CD14-positive monocyte (primary cell): ENCODE measurements around the gene PTPRE. TPM values are rescaled to one million over a fixed set of nuclear protein-coding genes. Genes with fewer than 3 reads are reported as not detected.
A peak's percentile ranks its signal among the peaks of the same experiment; 100 is the strongest.

Experiments
- DNase-seq, 3 donors: peaks; one replicate each; pipeline ENCODE4 v3.0.0-alpha.2; 2011 to 2022
- H2AFZ ChIP-seq: 2 replicates; pipeline ENCODE4 v1.6.0; 2012; ENCODE audit warnings: mild to moderate bottlenecking, low read depth, low read length, inconsistent platforms; ENCODE audit not compliant: insufficient read depth, poor library complexity, severe bottlenecking
- H3K27ac ChIP-seq, 2 donors: 1 replicate in 1 of 2; 2 replicates in 1 of 2; pipeline ENCODE4 v1.5.1; 2012 to 2013; ENCODE audit warnings: low read length in 2 of 2, control low read depth in 1 of 2, inconsistent platforms in 1 of 2, low read depth in 1 of 2, mild to moderate bottlenecking in 1 of 2
- H3K27me3 ChIP-seq, 2 donors: one replicate each; pipeline versions ENCODE4 v1.6.0 to v1.6.1; 2011 to 2013; ENCODE audit warnings: low read length in 2 of 2; ENCODE audit not compliant: control insufficient read depth in 2 of 2, insufficient read depth in 2 of 2
- H3K36me3 ChIP-seq, 2 donors: replicated peaks in 1 of 2; 1 replicate in 1 of 2; 2 replicates in 1 of 2; pipeline versions ENCODE4 v1.5.1 to v1.6.1; 2012 to 2013; ENCODE audit warnings: low read length in 2 of 2, control low read depth in 1 of 2, inconsistent platforms in 1 of 2, mild to moderate bottlenecking in 1 of 2; ENCODE audit not compliant: insufficient read depth in 2 of 2, control insufficient read depth in 1 of 2
- H3K4me1 ChIP-seq, 2 donors: 1 replicate in 1 of 2; 2 replicates in 1 of 2; pipeline versions ENCODE4 v1.5.1 to v1.6.1; 2012 to 2013; ENCODE audit warnings: low read length in 2 of 2, control low read depth in 1 of 2, inconsistent platforms in 1 of 2, mild to moderate bottlenecking in 1 of 2, moderate library complexity in 1 of 2; ENCODE audit not compliant: insufficient read depth in 2 of 2, control insufficient read depth in 1 of 2
- H3K4me2 ChIP-seq: replicated peaks from 2 replicates; pipeline ENCODE3; 2012; ENCODE audit warnings: low read length, moderate library complexity, mild to moderate bottlenecking; ENCODE audit not compliant: poor library complexity, severe bottlenecking; ENCODE audit errors: extremely low read depth
- H3K4me3 ChIP-seq, 3 experiments: fragments of 200-600 bp in 1 of 3; sonication (generic) in 1 of 3; replicated peaks in 1 of 3; 1 replicate in 2 of 3; 2 replicates in 1 of 3; pipeline ENCODE4 v1.5.1; 2011 to 2013; ENCODE audit warnings: low read length in 3 of 3, mild to moderate bottlenecking in 3 of 3, control low read depth in 2 of 3, low read depth in 2 of 3, inconsistent platforms in 1 of 3, moderate library complexity in 1 of 3
- H3K79me2 ChIP-seq: 2 replicates; pipeline ENCODE4 v1.6.0; 2012; ENCODE audit warnings: mild to moderate bottlenecking, control low read depth, inconsistent platforms, low read length, moderate library complexity; ENCODE audit not compliant: insufficient read depth
- H3K9ac ChIP-seq: 2 replicates; pipeline ENCODE4 v1.6.0; 2017; ENCODE audit warnings: low read length, mild to moderate bottlenecking; ENCODE audit not compliant: insufficient read depth, poor library complexity, severe bottlenecking
- H3K9me3 ChIP-seq, 2 donors: replicated peaks in 1 of 2; 1 replicate in 1 of 2; 2 replicates in 1 of 2; pipeline versions ENCODE4 v1.5.1 to v1.6.1; 2012 to 2013; ENCODE audit warnings: low read length in 2 of 2, control low read depth in 1 of 2; ENCODE audit not compliant: control insufficient read depth in 1 of 2, insufficient read depth in 1 of 2
- H4K20me1 ChIP-seq: 2 replicates; pipeline ENCODE4 v1.6.0; 2012; ENCODE audit warnings: mild to moderate bottlenecking, low read length, control low read depth, moderate library complexity; ENCODE audit not compliant: insufficient read depth
- H3K27ac Mint-ChIP-seq, 7 donors: one replicate each; pipeline ENCODE4 v1.8.0; 2020; ENCODE audit warnings: mild to moderate bottlenecking in 7 of 7, mixed read lengths in 7 of 7, moderate library complexity in 6 of 7, inconsistent platforms in 2 of 7
- H3K27me3 Mint-ChIP-seq, 3 donors: one replicate each; pipeline ENCODE4 v1.8.0; 2021 to 2022; ENCODE audit warnings: low read depth in 3 of 3, mild to moderate bottlenecking in 3 of 3, mixed read lengths in 3 of 3, moderate library complexity in 3 of 3, inconsistent platforms in 1 of 3
- H3K36me3 Mint-ChIP-seq, 2 donors: one replicate each; pipeline ENCODE4 v1.8.0; 2020; ENCODE audit warnings: mixed read lengths in 2 of 2, inconsistent platforms in 1 of 2, mild to moderate bottlenecking in 1 of 2
- H3K4me1 Mint-ChIP-seq: one replicate; pipeline ENCODE4 v1.8.0; 2020; ENCODE audit warnings: mild to moderate bottlenecking, mixed read lengths
- H3K4me3 Mint-ChIP-seq, 2 donors: one replicate each; pipeline ENCODE4 v1.8.0; 2020; ENCODE audit warnings: mild to moderate bottlenecking in 2 of 2, mixed read lengths in 2 of 2, moderate library complexity in 1 of 2
- H3K9me3 Mint-ChIP-seq, 7 donors: one replicate each; pipeline ENCODE4 v1.8.0; 2020 to 2022; ENCODE audit warnings: mixed read lengths in 7 of 7, mild to moderate bottlenecking in 6 of 7, moderate library complexity in 6 of 7, inconsistent platforms in 2 of 7
- CTCF ChIP-seq: fragments of 200-600 bp; IDR thresholded peaks from one replicate; pipeline ENCODE4 v1.8.0; 2022; ENCODE audit warnings: antibody characterized with exemption, mild to moderate bottlenecking
- WGBS: methylation state at CpG from one replicate; pipeline ENCODE4 v1.1.5; 2013; ENCODE audit warnings: missing lambda C conversion rate; ENCODE audit not compliant: insufficient coverage; 5-methylcytosine and 5-hydroxymethylcytosine counted together
- intact Hi-C, 2 donors: fragments of 100-400 bp; cut with micrococcal nuclease; formaldehyde crosslinking; loops; one replicate each; pipeline versions ENCODE4 v1.15.0 to v1.15.1; 2023
- polyA plus RNA-seq, 3 donors: library from polyadenylated mRNA; depleted of rRNA in 1 of 3; unstranded in 2 of 3; stranded (reverse) in 1 of 3; fragments of 300-500 nt in 2 of 3; fragments of >200 nt in 1 of 3; fragmentation: Illumina TruSeq in 2 of 3; gene quantifications; 1 replicate in 2 of 3; 2 replicates in 1 of 3; pipeline ENCODE4 v1.2.3, GENCODE V29; 2012 to 2021

The PTPRE gene
- polyA plus RNA-seq, 3 donors: 95.2 to 271 (median 125) TPM

GRCh38 chr10:127888521-127889312 is 18.2 kb upstream of the PTPRE start:
- peaks cover 0 to 3% (median 0%) of the 10 kb centered on the region in 7 donors for H3K9me3 Mint-ChIP-seq
- no peak overlapping the region for H3K4me3 Mint-ChIP-seq
- Histone ChIP-seq H3K4me2 (no peak overlapping the region), H3K36me3 (no peaks in the 10 kb centered on the region), H2AFZ (no peak overlapping the region), H3K79me2 (no peaks in the 10 kb centered on the region), H4K20me1 (no peaks in the 10 kb centered on the region), H3K9ac (no peak overlapping the region), H3K27ac (peak overlapping the region; percentile 69 to 80), H3K4me1 (peaks cover 57 to 62% of the 10 kb centered on the region in 2 donors), H3K27me3 (no peaks in the 10 kb centered on the region), H3K9me3 (no peaks in the 10 kb centered on the region), H3K4me3 (peak overlapping the region in 1 of 3 experiments; percentile 61)
- 95% methylated on average over 4 of the region's 13 CpGs for WGBS
- H3K4me1 Mint-ChIP-seq: peaks cover 56% of the 10 kb centered on the region
- no peak for TF ChIP-seq CTCF
- H3K36me3 Mint-ChIP-seq: no peaks in the 10 kb centered on the region
- intact Hi-C loops: no loop called here
- peak overlapping the region; percentile 83 to 94 (median 88) for H3K27ac Mint-ChIP-seq
- H3K27me3 Mint-ChIP-seq: peaks cover 0 to 1% (median 0%) of the 10 kb centered on the region in 3 donors
- DNase-seq: no peak

GRCh38 chr10:127889605-127890195 is 17.2 kb upstream of the PTPRE start:
- WGBS: 0% methylated on average over 2 of the region's 4 CpGs
- peak; percentile 68 to 86 (median 83) for DNase-seq
- peaks cover 0 to 3% (median 0%) of the 10 kb centered on the region in 7 donors for H3K9me3 Mint-ChIP-seq
- Histone ChIP-seq H3K4me3 (peak overlapping the region in 1 of 3 experiments; percentile 61), H3K79me2 (no peaks in the 10 kb centered on the region), H3K4me1 (peaks cover 48 to 57% of the 10 kb centered on the region in 2 donors), H3K36me3 (no peaks in the 10 kb centered on the region), H2AFZ (no peak overlapping the region), H3K9me3 (no peaks in the 10 kb centered on the region), H3K9ac (no peak overlapping the region), H4K20me1 (no peaks in the 10 kb centered on the region), H3K27me3 (no peaks in the 10 kb centered on the region), H3K27ac (peak overlapping the region; percentile 69 to 80), H3K4me2 (peak overlapping the region; percentile 69)
- intact Hi-C loops: no loop called here
- H3K27me3 Mint-ChIP-seq: peaks cover 0 to 1% (median 0%) of the 10 kb centered on the region in 3 donors
- H3K4me1 Mint-ChIP-seq: peaks cover 50% of the 10 kb centered on the region
- H3K4me3 Mint-ChIP-seq: peak overlapping the region in 1 of 2 donors; percentile 82
- H3K36me3 Mint-ChIP-seq: no peaks in the 10 kb centered on the region
- no peak for TF ChIP-seq CTCF
- peak overlapping the region; percentile 83 to 94 (median 88) for H3K27ac Mint-ChIP-seq
